PC-9 (cell line): ENCODE data around the gene GH2. TPM values are rescaled to one million over a fixed set of nuclear protein-coding genes. Genes with fewer than 3 reads are reported as not detected.
A peak's percentile ranks its signal among the peaks of the same experiment; 100 is the strongest.
"Not testable (repeated sequence)": the region's sequence is repeated elsewhere in the genome, so short reads cannot be mapped to it uniquely, and the experiment has no call there.

Experiments
- BruUV-seq: library from RNA; stranded (reverse); fragments of 400-500 nt; replicated peaks from 2 replicates; lab custom pipeline; 2021; lab: Mats Ljungman, UMichigan
- CTCF ChIA-PET: fragments of 300-600 bp; sonication (Branson Sonifier 250); formaldehyde crosslinking; loops from one replicate; lab custom pipeline; 2022; ENCODE audit warnings: antibody characterized with exemption; lab: Charles Lee
- POLR2A ChIA-PET: fragments of 300-600 bp; sonication (Branson Sonifier 250); formaldehyde crosslinking; loops from one replicate; lab custom pipeline; 2022; ENCODE audit warnings: antibody characterized with exemption; ENCODE audit not compliant: unreplicated experiment; lab: Charles Lee
- DNase-seq, 2 experiments: peaks; one replicate each; pipeline versions ENCODE4 v3.0.0 to v3.0.0-alpha.2; 2015 to 2022; ENCODE audit warnings: mixed read lengths in 1 of 2
- H2AFZ ChIP-seq: fragments of 200-600 bp; sonication (generic); 2 replicates; pipeline ENCODE4 v1.8.1; 2017; ENCODE audit warnings: antibody characterized with exemption
- H3F3A ChIP-seq: fragments of 200-600 bp; sonication (generic); 2 replicates; pipeline ENCODE4 v1.8.1; 2017; ENCODE audit warnings: antibody characterized with exemption, mild to moderate bottlenecking, low read depth; ENCODE audit not compliant: insufficient read depth
- H3K27ac ChIP-seq: fragments of 200-600 bp; sonication (generic); 2 replicates; pipeline ENCODE4 v1.6.1; 2016; ENCODE audit warnings: mixed run types
- H3K27me3 ChIP-seq: fragments of 200-600 bp; sonication (generic); 2 replicates; pipeline ENCODE4 v1.6.1; 2016; ENCODE audit warnings: low read depth, mixed run types; ENCODE audit not compliant: insufficient read depth
- H3K36me3 ChIP-seq: fragments of 200-600 bp; sonication (generic); 2 replicates; pipeline ENCODE4 v1.6.1; 2016; ENCODE audit warnings: low read depth, mixed run types
- H3K4me1 ChIP-seq: fragments of 200-600 bp; sonication (generic); replicated peaks from 2 replicates; pipeline ENCODE4 v1.6.1; 2016; ENCODE audit warnings: mixed run types; ENCODE audit not compliant: insufficient read depth
- H3K4me2 ChIP-seq: fragments of 200-600 bp; sonication (generic); 2 replicates; pipeline ENCODE4 v1.6.1; 2017; ENCODE audit warnings: mixed run types
- H3K4me3 ChIP-seq: fragments of 200-600 bp; sonication (generic); 2 replicates; pipeline ENCODE4 v1.6.1; 2016; ENCODE audit warnings: mixed run types
- H3K79me2 ChIP-seq: fragments of 200-600 bp; sonication (generic); 2 replicates; pipeline ENCODE4 v1.6.1; 2017; ENCODE audit warnings: low read depth, mixed run types
- H3K9me2 ChIP-seq: fragments of 200-600 bp; sonication (generic); 2 replicates; pipeline ENCODE4 v1.8.1; 2017; ENCODE audit warnings: mild to moderate bottlenecking; ENCODE audit not compliant: insufficient read depth
- H3K9me3 ChIP-seq: fragments of 200-600 bp; sonication (generic); 2 replicates; pipeline ENCODE4 v1.8.1; 2016; ENCODE audit warnings: low read depth; ENCODE audit not compliant: insufficient read depth
- H4K20me1 ChIP-seq: fragments of 200-600 bp; sonication (generic); 2 replicates; pipeline ENCODE4 v1.8.1; 2017; ENCODE audit not compliant: insufficient read depth
- intact Hi-C: fragments of 100-400 bp; cut with micrococcal nuclease; formaldehyde crosslinking; loops from one replicate; pipeline ENCODE4 v1.10.0; 2022; ENCODE audit not compliant: unreplicated experiment
- total RNA-seq: library from RNA; stranded (reverse); gene quantifications from 2 replicates; pipeline ENCODE4 v1.2.3, GENCODE V29; 2021
- TF ChIP-seq, protein P1 (sequence below): fragments of 200-600 bp; sonication (generic); conservative IDR thresholded peaks from 2 replicates; pipeline ENCODE4 v1.6.1; 2017; ENCODE audit warnings: mixed run types, antibody characterized with exemption, mild to moderate bottlenecking, moderate library complexity

The GH2 gene
- total RNA-seq, 1 experiment from 2014 or later, result not detected

DNA sequence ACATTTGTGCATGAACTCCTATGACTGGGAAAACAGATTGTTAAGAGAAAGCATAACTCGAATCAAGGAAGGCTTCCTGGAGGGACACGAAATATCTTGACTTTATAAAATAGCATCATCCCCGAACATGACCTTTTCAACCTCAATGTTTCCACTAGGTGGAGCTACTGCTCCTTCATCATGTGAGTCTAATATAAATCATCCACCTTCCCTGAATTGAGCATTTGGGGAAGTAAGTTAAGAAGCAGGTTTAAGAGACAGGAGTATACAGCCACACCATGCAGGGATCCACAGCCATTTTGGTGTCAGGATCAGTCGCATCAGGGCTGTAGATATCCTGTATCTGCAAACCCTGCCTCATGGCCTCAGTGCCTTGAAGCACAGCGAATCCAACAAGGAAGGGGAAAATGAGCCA is 22.1 kb upstream of the GH2 start:
- POLR2A ChIA-PET, H3K9me3 ChIP-seq: not testable (repeated sequence)
- peak in 1 of 2 experiments; percentile 19 for DNase-seq

DNA sequence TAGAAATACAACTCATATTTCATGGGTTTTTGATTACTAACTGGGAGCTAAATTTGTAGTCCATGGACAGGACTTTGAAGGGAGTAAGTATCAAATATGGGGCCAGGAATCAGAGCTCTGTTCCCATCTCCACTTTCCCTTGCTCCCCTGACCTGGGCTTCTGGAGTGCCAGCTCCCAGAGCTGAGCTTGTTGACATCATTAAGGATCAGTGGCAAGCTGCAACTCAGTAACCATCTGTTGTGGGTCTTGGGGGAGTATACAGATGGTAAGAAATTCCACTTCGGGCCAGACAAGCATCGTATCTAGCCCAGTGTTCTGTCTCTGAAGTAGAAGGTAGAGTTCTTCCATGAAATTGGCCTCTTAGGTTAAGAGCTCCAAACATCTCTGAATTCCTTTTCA is 20.2 kb upstream of the GH2 start:
- H3K27me3 ChIP-seq, result peaks cover 18% of the 10 kb centered on the region
- H2AFZ ChIP-seq, H3K9me2 ChIP-seq, BruUV-seq, H3K4me3 ChIP-seq, H3F3A ChIP-seq, H3K4me2 ChIP-seq, H3K4me1 ChIP-seq, H4K20me1 ChIP-seq, intact Hi-C loops, H3K36me3 ChIP-seq, DNase-seq, H3K27ac ChIP-seq, H3K79me2 ChIP-seq, H3K9me3 ChIP-seq: not testable (repeated sequence)
- POLR2A ChIA-PET, result interaction anchor here (0.6 to 0.7 kb wide), 3 partner anchors 39 to 603 kb away, joined by 3 to 7 read pairs (median 3); no protein-coding TSS in a partner anchor
- CTCF ChIA-PET, result interaction anchor here (0.6 to 1.7 kb wide), 5 partner anchors 12 to 232 kb away, joined by 3 to 6 read pairs (median 4); no protein-coding TSS in a partner anchor

More for the DNA sequence above, 22.1 kb upstream of the GH2 start:
- H3K36me3 ChIP-seq, BruUV-seq, H2AFZ ChIP-seq, H3K4me3 ChIP-seq, H3K79me2 ChIP-seq, H4K20me1 ChIP-seq, H3F3A ChIP-seq, H3K4me2 ChIP-seq, H3K9me2 ChIP-seq, H3K4me1 ChIP-seq, H3K27ac ChIP-seq, intact Hi-C loops: not testable (repeated sequence)
- TF ChIP-seq, protein P1, sequence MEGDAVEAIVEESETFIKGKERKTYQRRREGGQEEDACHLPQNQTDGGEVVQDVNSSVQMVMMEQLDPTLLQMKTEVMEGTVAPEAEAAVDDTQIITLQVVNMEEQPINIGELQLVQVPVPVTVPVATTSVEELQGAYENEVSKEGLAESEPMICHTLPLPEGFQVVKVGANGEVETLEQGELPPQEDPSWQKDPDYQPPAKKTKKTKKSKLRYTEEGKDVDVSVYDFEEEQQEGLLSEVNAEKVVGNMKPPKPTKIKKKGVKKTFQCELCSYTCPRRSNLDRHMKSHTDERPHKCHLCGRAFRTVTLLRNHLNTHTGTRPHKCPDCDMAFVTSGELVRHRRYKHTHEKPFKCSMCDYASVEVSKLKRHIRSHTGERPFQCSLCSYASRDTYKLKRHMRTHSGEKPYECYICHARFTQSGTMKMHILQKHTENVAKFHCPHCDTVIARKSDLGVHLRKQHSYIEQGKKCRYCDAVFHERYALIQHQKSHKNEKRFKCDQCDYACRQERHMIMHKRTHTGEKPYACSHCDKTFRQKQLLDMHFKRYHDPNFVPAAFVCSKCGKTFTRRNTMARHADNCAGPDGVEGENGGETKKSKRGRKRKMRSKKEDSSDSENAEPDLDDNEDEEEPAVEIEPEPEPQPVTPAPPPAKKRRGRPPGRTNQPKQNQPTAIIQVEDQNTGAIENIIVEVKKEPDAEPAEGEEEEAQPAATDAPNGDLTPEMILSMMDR, result peak; percentile 64
- CTCF ChIA-PET, result interaction anchor here (0.6 kb wide), 1 partner anchor 1532 kb away, joined by 3 read pairs; no protein-coding TSS in a partner anchor
- peaks cover 21% of the 10 kb centered on the region for H3K27me3 ChIP-seq

- H3K4me1 ChIP-seq, BruUV-seq, H4K20me1 ChIP-seq, H2AFZ ChIP-seq, intact Hi-C loops, H3K79me2 ChIP-seq, H3K9me3 ChIP-seq, H3K4me2 ChIP-seq, H3K36me3 ChIP-seq, H3K9me2 ChIP-seq, H3K27ac ChIP-seq, CTCF ChIA-PET, POLR2A ChIA-PET, H3F3A ChIP-seq, H3K4me3 ChIP-seq: not testable (repeated sequence)
- peaks cover 18% of the 10 kb centered on the region for H3K27me3 ChIP-seq
- DNase-seq, result peak; percentile 43 to 77
These were observed 17.4 kb upstream of the GH2 start for GRCh38 chr17:63898899-63899798.

DNA sequence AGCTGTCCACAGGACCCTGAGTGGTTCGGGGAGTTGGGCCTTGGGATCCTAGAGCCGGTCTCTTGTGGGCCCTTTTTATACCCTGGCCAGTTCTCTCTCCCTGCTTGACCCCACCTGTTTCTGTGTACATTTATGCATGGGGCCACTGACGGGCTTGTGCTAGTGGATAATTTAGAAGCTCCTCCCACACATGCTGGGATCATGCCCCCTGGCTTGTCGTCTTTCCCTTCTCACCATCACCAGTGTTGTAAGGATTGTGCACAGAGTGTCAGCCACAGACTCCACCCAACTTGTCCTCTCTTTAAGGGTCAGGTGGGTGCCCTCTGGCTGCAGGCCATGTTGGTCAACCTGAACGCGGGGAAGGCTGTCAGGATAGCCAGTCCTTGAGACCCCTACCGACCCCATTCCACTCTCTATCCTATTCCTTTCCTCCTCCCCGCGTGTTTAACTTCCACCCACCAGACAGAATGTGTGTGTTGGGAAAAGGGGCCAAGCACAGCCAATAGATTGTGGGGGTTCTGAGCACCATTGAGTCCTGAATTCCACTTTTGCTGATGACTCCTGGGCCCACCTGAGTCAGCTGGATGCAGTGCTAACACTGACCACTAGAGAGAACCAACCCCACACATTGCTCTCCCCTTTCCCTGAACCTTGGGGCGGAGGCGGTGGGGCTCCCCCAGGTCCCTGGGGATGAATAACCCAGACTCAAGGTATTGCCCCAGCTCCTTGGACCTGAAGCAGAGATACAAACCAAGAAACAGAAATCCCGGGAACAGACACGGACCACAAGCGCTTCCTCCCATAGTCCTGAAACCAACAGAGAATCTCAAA is 15.0 kb upstream of the GH2 start, which contains the start of gene CSH1:
CSH1 (minus strand) TSS at position 51 of the 831 bp plus-strand sequence. CDS start 63 bp downstream, outside the sequence.
- POLR2A ChIA-PET, result not testable (repeated sequence)

GRCh38 chr17:63894821-63895220 is 13.1 kb upstream of the GH2 start:
- H4K20me1 ChIP-seq, H3F3A ChIP-seq, H3K4me3 ChIP-seq, CTCF ChIA-PET, BruUV-seq, H2AFZ ChIP-seq, DNase-seq, H3K36me3 ChIP-seq, H3K9me2 ChIP-seq, intact Hi-C loops, H3K9me3 ChIP-seq, H3K4me1 ChIP-seq, POLR2A ChIA-PET, H3K27ac ChIP-seq, H3K79me2 ChIP-seq, H3K4me2 ChIP-seq, H3K27me3 ChIP-seq: not testable (repeated sequence)

More for the DNA sequence above, 15.0 kb upstream of the GH2 start, which contains the start of gene CSH1:
- DNase-seq, BruUV-seq, H3K4me1 ChIP-seq, CTCF ChIA-PET, H4K20me1 ChIP-seq, H3K9me2 ChIP-seq, intact Hi-C loops, H2AFZ ChIP-seq, H3F3A ChIP-seq, H3K27ac ChIP-seq, H3K79me2 ChIP-seq, H3K4me2 ChIP-seq, H3K4me3 ChIP-seq, H3K36me3 ChIP-seq, H3K9me3 ChIP-seq: not testable (repeated sequence)
- H3K27me3 ChIP-seq, result peaks cover 11% of the 10 kb centered on the region

DNA sequence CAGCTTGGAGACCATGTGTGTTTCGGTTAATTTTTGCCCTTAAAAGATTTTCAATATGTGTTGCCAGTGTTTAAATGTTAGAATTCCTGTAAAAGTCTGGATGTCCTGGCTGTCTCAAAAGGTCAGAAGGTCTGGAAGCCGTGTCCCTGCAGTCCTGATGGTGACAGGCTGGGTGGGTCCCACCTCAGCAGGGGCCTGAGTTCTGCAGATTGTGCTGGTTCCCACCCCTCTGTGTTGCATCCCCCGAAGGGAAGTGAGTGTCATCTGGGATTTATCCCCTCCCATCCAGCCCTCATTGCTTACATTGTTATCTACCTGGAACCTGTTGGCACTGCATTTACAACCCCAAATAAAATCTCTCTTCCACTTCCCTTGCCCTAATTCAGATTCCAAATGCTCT is 12.3 kb upstream of the GH2 start:
- BruUV-seq, H3K4me2 ChIP-seq, H3F3A ChIP-seq, H2AFZ ChIP-seq, H3K27me3 ChIP-seq, DNase-seq, H4K20me1 ChIP-seq, CTCF ChIA-PET, H3K9me2 ChIP-seq, H3K36me3 ChIP-seq, H3K9me3 ChIP-seq, H3K27ac ChIP-seq, H3K4me3 ChIP-seq, intact Hi-C loops, H3K79me2 ChIP-seq, POLR2A ChIA-PET, H3K4me1 ChIP-seq: not testable (repeated sequence)
